Measurements from ENCODE around the gene EPB41. TPM values are rescaled to one million over a fixed set of nuclear protein-coding genes. Genes with fewer than 3 reads are reported as not detected.

The EPB41 gene
- total and polyA plus RNA-seq, 9 of the 15 experiments (the other 6 are each of a cell fraction or from before 2014, with no cell fraction given): 3.7 to 213 (median 141) TPM

GRCh38 chr1:29124366-29125236 is 210.2 kb downstream of the EPB41 start (continued):
- peak; percentile 9; the same call in 1 of the 2 replicates for TF ChIP-seq ETS1 (conservative IDR thresholded peaks at IDR 0.05; ENCODE audit: control insufficient read depth, low read depth, low read length)
- TF ChIP-seq RAD21 (CRISPR knock-in tag; conservative IDR thresholded peaks at IDR 0.05 in 1 of 2, IDR thresholded peaks at IDR 0.05 in 1 of 2): peak in 1 of 2 experiments; percentile 26; a peak in 1 of 4 replicates
- peak; percentile 93 for TF ChIP-seq MGA (IDR thresholded peaks at IDR 0.05)
- TF ChIP-seq BMI1 (IDR thresholded peaks at IDR 0.05; ENCODE audit: low read length): no peak
- TF ChIP-seq NR1H2 (CRISPR knock-in tag; IDR thresholded peaks at IDR 0.05): 0 out of 2 replicates have a peak, but pooled peaks have one; percentile 43
- TF ChIP-seq SMARCA4 (IDR thresholded peaks at IDR 0.05): peak; percentile 33; the same call in 1 of the 2 replicates
- no peak for TF ChIP-seq CREB1 (IDR thresholded peaks at IDR 0.05)
- peak; percentile 60 for TF ChIP-seq CREB1 (CRISPR knock-in tag; IDR thresholded peaks at IDR 0.05)
- peak; percentile 52 for TF ChIP-seq CREM (IDR thresholded peaks at IDR 0.05; ENCODE audit: low read depth)
- peak; percentile 3; the same call in 1 of the 2 replicates for TF ChIP-seq DPF2 (IDR thresholded peaks at IDR 0.05)
- no peak for TF ChIP-seq CHD2 (IDR thresholded peaks at IDR 0.05; ENCODE audit: low read depth, low read length)
- 0 out of 4 replicates have a peak, but pooled peaks of 1 of the 2 experiments have one; percentile 45 for TF ChIP-seq SIN3A (IDR thresholded peaks at IDR 0.05; ENCODE audit: borderline replicate concordance in 2 of 2, control insufficient read depth in 1 of 2, low read depth in 2 of 2, low read length in 2 of 2)
- no peak for TF ChIP-seq ZNF408 (CRISPR knock-in tag; IDR thresholded peaks at IDR 0.05; ENCODE audit: low read depth)
